Suppressor macrophage treated with lipopolysaccharide for 1 hour (primary cell): ENCODE data around the gene MOCOS.
"Not testable (repeated sequence)": the region's sequence is repeated elsewhere in the genome, so short reads cannot be mapped to it uniquely, and the experiment has no call there.

Experiments used
- DNase-seq, 3 donors: peaks; one replicate each; pipeline ENCODE4 v3.0.0-alpha.2; 2020 to 2022

Gene MOCOS

GRCh38 chr18:36201765-36202164, 14.5 kb downstream of the MOCOS start:
- no peak for DNase-seq

DNA sequence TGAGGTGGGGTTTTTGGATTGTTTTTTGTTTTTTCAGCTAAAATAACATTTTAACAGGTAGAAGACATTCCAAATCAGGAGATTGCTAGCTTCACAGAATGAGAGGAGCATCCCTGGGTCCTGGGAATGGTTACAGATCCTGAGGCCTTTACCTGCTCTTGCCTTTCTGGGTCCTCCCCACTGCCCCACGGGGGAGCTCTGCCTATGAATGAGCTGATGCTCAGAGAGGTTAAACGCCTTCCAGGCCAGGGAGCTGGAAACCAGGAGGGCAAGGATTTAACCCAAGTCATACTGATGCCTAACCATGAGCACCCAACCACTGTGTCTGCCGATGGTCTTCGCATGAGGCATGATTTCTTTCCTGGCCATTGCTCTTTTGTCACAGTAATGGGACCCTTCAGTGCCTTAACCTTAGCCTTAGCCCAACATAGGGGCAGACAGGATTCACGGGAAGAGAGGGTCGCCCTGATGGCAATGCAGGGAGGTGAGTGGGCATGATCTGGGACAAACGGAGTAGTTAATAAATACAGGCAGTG, 16.1 kb downstream of the MOCOS start:
- no peak for DNase-seq

GRCh38 chr18:36205166-36205565, 17.9 kb downstream of the MOCOS start:
- DNase-seq = no peak

GRCh38 chr18:36207303-36207702, 20.0 kb downstream of the MOCOS start:
- no peak for DNase-seq

GRCh38 chr18:36207969-36208368, 20.7 kb downstream of the MOCOS start:
- not testable (repeated sequence) for DNase-seq

DNA sequence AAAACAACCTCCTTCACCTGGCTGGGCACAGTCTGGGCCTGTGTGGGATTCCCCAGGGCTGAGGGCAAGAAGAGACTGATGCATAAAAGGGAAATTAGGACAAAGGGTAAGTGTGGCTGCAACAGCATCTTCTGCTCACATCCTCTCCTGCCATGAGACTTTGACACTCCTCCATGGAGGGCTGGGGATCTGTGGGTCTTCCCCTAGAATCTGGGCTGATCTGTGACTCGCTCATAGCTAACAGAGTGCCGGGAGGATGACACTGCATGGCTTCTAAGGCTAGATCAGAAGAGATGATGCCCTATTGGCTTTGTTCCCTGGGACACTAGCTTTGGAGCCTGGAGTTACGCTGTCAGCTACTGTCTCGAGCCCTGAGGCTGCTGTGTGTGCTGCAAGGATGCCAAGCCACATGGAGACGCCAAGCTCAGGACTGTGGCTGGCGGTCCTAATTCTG, 24.3 kb downstream of the MOCOS start:
- peak; percentile 6 to 53 (median 48) for DNase-seq

DNA sequence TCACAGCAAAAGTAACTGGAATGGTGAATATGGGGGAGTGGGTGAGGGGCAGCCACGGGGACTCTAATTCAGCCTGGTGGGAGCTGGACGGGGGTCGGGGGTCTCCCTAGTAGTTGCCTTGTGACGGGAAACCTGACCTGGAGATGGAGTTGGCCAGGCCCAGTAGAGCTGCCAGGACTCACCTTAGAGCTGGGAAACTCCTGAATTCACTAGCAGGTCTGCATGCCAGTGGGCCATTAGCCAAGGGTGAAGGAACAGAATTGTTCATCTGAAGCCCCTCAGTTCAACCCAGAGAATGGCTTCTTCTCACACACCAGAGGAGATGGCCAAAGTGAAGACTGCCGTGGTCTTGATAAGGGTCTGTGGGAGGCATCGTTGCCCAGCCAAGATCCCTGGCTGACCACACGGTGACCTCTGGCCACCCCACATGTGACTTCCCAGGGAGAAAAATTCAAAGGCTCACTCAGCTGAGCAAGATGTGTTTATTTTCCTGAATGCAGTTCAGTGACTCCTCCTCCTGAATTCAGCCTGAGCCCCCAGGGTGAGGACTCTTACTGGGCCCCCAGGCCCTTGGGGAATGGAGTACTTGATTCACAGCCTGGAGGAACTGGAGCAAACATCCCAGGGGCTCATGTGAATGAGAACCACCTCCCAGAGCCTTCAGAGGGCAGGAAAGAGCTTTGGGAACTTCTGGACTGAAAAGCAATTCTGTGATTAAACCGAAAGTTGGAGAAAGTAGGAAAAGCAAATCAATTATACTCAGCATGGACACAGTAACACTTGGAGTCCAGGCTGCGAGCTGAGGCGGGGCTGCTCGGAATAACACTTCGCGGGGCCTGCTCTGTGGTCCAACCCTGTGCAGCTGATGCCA, 25.2 kb downstream of the MOCOS start:
- DNase-seq = no peak

GRCh38 chr18:36214811-36215210, 27.5 kb downstream of the MOCOS start:
- no peak for DNase-seq

DNA sequence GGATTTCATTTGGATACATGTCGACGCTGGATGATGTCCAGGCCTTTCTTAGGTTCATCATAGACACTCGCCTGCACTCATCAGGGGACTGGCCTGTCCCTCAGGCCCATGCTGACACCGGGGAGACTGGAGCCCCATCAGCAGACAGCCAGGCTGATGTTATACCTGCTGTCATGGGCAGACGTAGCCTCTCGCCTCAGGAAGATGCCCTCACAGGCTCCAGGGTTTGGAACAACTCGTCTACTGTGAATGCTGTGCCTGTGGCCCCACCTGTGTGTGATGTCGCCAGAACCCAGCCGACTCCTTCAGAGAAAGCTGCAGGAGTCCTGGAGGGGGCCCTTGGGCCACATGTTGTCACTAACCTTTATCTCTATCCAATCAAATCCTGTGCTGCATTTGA, 28.3 kb downstream of the MOCOS start:
- no peak for DNase-seq

- DNase-seq = no peak
Observed at GRCh38 chr18:36217348-36217747, 30.1 kb downstream of the MOCOS start.

- no peak for DNase-seq
Observed at GRCh38 chr18:36229188-36229587, 41.9 kb downstream of the MOCOS start.

DNA sequence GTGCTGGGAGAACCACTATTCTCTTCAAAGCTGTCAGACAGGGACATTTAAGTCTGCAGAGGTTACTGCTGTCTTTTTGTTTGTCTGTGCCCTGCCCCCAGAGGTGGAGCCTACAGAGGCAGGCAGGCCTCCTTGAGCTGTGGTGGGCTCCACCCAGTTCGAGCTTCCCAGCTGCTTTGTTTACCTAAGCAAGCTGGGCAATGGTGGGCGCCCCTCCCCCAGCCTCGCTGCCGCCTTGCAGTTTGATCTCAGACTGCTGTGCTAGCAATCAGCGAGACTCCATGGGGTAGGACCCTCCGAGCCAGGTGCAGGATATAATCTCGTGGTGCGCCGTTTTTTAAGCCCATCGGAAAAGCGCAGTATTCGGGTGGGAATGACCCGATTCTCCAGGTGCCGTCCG, 53.2 kb downstream of the MOCOS start:
- not testable (repeated sequence) for DNase-seq

DNA sequence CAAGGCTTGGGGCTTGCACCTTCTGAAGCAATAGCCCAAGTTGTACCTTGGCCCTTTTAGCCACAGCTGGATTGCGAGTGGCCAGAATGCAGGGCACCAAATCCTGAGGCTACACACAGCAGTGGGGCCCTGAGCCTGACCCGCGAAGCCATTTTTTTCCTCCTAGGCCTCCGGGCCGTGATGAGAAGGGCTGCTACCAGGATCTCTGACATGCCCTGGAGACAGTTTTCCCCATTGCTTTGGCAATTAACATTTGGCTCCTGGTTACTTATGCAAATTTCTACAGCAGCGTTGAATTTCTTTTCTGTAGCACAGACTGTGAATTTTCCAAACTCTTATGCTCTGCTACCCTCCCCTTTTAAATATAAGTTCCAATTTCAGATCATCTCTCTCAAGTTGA, 54.5 kb downstream of the MOCOS start:
- no peak for DNase-seq

GRCh38 chr18:36247036-36247435, 59.7 kb downstream of the MOCOS start:
- no peak for DNase-seq

DNA sequence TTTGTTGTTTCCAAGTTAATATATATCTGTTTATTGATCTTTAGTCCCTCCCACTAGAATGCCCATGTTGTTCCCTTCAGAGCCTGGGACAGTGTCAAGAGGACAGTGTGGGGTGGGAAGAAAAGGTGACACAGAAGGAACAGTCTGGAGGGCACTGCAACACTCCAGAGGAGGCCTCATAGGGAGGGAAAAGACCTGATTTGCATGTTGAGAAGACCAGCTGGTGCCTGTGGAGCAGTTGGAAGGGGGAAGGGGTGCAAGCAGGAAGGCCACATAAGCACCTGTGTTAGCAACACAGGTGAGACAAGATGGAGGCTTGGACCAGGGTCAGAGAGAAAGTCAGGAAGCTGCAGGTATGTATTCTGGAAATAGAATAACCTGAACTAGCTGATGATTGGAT, 62.1 kb downstream of the MOCOS start:
- DNase-seq = no peak

DNA sequence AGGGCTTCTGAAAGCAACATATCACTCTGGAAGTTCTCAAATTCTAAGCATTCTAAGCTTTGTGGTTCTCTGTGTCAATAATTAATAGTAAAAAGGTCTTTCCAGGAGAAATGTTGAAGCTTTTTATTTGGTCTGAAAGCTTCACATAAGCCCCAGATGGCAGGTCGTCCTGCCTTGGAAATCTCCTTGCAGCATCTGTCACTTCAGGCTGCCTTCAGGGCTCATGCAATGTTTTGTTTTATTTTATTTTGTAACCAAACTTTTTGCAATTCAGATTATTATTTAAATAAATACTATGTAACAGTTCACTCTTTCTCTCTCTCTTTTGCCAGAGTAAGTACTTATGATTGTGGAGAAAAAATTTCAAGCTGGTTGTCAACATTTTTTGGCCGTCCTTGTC, 63.5 kb downstream of the MOCOS start:
- DNase-seq = no peak

- no peak for DNase-seq
Observed at GRCh38 chr18:36255072-36255698, 67.9 kb downstream of the MOCOS start.

DNA sequence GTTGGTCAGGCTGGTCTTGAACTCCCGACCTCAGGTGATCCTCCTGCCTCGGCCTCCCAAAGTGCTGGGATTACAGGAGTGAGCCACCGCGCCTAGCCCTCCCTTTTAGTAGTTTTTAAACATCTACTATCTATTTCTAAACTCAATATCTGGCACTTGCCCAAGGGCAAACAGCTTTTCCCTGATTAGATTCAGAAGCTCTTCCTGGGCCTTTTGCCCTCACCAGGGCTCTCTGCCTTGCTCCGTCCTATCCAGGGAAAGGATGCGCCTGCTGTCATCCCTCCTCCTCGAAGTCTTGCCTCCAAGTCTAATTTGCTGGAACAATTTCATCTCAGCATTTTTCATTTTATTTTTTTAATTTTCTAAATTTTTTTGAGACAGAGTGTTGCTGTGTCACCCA, 68.8 kb downstream of the MOCOS start:
- DNase-seq = no peak

DNA sequence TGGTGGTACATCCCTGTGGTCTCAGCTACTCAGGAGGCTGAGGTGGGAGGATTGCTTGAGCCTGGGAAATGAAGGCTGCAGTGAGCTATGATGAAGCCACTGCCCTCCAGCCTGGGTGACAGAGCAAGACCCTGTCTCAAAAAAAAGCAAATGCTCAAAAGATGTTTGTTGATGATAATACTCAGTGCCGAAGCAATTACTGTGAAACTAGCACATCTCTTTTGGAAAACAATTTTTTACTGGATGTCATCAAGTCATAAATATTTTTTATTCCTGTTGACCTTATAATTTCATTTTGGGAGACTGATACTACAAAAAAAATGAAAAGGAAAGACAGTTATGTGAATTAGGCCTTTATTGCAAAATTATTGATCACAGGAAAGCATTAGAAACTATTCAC, 75.7 kb downstream of the MOCOS start:
- no peak for DNase-seq

DNA sequence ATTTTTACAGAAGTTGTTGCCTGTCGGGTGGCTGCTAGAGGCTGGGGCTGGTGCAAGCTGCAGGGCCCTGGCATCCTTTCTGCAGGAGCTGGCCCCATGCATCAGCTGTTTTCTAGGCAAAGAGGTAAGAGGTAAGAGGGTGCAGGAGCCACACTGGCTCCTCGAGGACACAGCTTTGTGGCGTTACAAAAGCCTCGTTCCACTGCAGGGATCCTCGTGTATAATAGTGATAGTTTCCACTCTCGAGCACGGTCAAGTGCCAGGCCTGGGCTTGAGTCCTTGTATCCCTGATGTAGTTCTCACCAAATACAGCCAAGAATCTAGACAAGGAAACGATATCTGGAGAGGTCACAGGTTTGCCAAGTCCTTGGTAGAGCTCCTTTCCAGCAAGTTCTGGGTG, 77.0 kb downstream of the MOCOS start:
- no peak for DNase-seq

- no peak for DNase-seq
Observed at GRCh38 chr18:36265015-36265414, 77.7 kb downstream of the MOCOS start.

DNA sequence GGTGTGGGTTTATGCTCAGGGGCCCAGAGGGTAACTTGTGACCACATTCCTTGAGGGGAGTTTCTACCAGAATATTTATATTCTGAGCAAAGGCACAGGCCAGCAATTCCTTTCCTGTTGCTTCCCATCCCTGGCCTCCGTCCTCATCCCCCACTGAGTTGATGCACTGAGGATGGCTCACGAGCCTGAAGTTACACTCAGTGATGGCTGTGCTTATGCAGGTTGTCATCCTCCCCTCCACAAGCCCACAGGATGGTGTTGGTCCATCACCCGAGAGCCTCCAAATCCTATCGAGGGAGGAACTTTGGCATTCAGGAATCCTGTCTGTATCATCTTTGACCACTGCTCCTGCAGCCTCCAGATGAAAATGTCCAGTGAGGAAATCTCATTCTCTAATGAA, 81.9 kb downstream of the MOCOS start:
- DNase-seq = no peak

DNA sequence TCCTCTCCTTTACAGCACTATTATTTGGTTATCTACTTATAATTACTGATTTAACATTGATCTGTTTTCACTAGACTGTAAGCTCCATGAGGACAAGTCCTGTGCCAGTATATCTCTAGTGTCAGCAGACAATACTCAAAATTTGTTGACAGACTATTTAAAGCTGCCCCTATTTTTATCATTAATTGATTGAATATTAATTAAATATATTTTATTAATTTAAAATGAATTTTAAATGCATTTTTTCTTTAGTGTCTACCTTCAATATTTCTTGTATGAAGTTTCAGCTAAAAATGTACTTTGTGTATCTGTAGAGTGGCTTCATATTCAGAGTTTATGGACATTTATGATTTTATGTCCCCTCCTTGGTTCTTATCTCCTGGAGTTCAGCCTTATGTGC, 83.9 kb downstream of the MOCOS start:
- DNase-seq = no peak

DNA sequence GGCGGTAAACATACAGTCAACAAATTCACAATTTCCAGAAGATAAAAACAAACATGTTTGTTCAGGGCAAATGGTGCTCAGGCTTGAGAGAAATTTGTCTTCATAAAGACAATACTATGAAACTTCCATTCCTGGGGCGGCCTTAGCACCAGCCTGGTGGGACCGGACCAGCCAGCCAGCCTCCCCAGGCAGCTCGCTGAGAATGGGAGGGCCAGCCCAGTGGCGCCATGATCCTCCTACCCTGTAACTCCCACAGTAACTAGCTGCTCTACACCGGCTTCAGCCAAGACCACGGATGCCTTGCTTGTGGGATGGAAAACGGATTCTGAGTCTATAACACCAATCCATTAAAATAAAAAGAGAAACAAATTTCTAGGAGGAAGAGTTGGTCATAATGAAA, 86.0 kb downstream of the MOCOS start:
- no peak for DNase-seq
